Measurements from ENCODE around the gene RPS6KA5. TPM values are rescaled to one million over a fixed set of nuclear protein-coding genes. Genes with fewer than 3 reads are reported as not detected.
A peak's percentile ranks its signal among the peaks of the same experiment; 100 is the strongest.

RPS6KA5 gene
- total RNA-seq, 5 donors from 2014 or later (not counting 1 experiment from before 2014, with no cell fraction given) = 28.8 to 39.8 (median 35.3) TPM

DNA sequence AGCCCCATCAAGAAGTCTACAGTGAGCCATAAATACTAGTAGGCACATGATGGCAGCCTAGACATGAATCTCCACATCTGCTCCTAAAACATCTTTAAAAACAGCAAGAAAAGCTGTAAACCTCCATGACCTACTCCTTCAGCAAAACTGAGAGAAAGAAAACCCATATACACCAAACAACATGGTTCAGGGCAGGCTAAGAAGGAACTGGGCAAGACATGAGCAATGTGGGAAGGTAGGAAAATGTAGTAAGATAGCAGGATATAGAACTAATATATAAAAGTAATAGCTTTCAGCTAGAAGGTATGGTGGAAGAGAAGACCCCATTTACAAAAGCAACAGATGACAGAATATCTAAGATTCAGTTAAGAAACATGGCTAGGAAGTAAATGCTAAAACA is 88.8 kb downstream of the RPS6KA5 start:
- no peak overlapping the region for H3K4me3 ChIP-seq (ENCODE audit: control insufficient read depth in 1 of 2, extremely low read depth in 1 of 2, low read length in 1 of 2)
- no peaks in the 10 kb centered on the region for H3K9me3 ChIP-seq
- no peak overlapping the region for H3K4me3 Mint-ChIP-seq
- ChIA-PET POLR2A (no interaction called here), CTCF (no interaction called here)
- H3K9me3 Mint-ChIP-seq = no peaks in the 10 kb centered on the region
- ATAC-seq (replicated peaks in 1 of 4) = no peak
- DNase-seq = no peak
- no peaks in the 10 kb centered on the region for H3K4me1 ChIP-seq (ENCODE audit: control insufficient read depth in 1 of 2, extremely low read depth in 1 of 2, insufficient read depth in 2 of 2, low read length in 2 of 2)
- peaks cover 44% of the 10 kb centered on the region for H3K36me3 Mint-ChIP-seq
- peaks cover 20 to 27% (median 26%) of the 10 kb centered on the region in 3 donors for H3K4me1 Mint-ChIP-seq
- H3K27ac ChIP-seq (ENCODE audit: low read length) = no peak overlapping the region
- peaks cover 0 to 13% of the 10 kb centered on the region in 2 donors for H3K36me3 ChIP-seq (ENCODE audit: control insufficient read depth in 2 of 2, extremely low read depth in 1 of 2, insufficient read depth in 1 of 2, low read length in 1 of 2)
- H3K27ac Mint-ChIP-seq = no peak overlapping the region
- no peaks in the 10 kb centered on the region for H3K27me3 ChIP-seq (replicated peaks in 1 of 2; ENCODE audit: control insufficient read depth in 2 of 2, extremely low read depth in 1 of 2, insufficient read depth in 2 of 2, low read length in 1 of 2)
- no peaks in the 10 kb centered on the region for H3K27me3 Mint-ChIP-seq

DNA sequence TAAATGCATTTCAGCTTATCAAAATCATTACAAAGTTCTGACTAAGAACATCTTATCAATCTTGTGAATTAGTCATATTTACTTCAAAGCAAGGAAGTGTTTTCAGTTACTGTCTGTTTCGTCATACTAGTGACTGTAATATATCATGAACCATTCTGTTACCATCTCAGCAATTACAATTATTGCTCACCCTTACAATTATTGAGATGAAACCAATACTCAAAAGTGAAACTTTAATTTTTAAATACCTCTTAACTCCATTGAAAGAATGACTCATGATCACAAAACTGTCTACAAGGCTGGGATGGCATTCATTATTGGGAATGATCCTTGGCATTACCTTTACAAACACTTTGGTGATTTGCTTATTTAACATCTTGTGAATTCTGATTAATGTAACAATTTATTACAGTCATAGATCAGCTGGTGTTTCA is 90.3 kb downstream of the RPS6KA5 start:
- CTCF ChIA-PET = interaction anchor here in 1 of 2 donors (1.0 to 1.3 kb wide), 2 partner anchors 10 to 130 kb away, joined by 3 read pairs; no protein-coding TSS in a partner anchor
- Histone ChIP-seq H3K4me3 (ENCODE audit: control insufficient read depth in 1 of 2, extremely low read depth in 1 of 2, low read length in 1 of 2) (no peak overlapping the region), H3K27me3 (replicated peaks in 1 of 2; ENCODE audit: control insufficient read depth in 2 of 2, extremely low read depth in 1 of 2, insufficient read depth in 2 of 2, low read length in 1 of 2) (no peaks in the 10 kb centered on the region), H3K27ac (ENCODE audit: low read length) (no peak overlapping the region), H3K36me3 (ENCODE audit: control insufficient read depth in 2 of 2, extremely low read depth in 1 of 2, insufficient read depth in 1 of 2, low read length in 1 of 2) (peaks cover 0 to 4% of the 10 kb centered on the region in 2 donors), H3K9me3 (no peaks in the 10 kb centered on the region), H3K4me1 (ENCODE audit: control insufficient read depth in 1 of 2, extremely low read depth in 1 of 2, insufficient read depth in 2 of 2, low read length in 2 of 2) (no peaks in the 10 kb centered on the region)
- WGBS (ENCODE audit: insufficient coverage) = no CpG with 5 or more reads among the region's 1 CpG
- DNase-seq (no peak), ATAC-seq (replicated peaks in 1 of 4) (peak in 2 of 4 experiments; percentile 53)
- POLR2A ChIA-PET = no interaction called here
- H3K36me3 Mint-ChIP-seq = peaks cover 48% of the 10 kb centered on the region
- no peaks in the 10 kb centered on the region for H3K9me3 Mint-ChIP-seq
- peak overlapping the region in 1 of 3 donors; percentile 29 for H3K4me3 Mint-ChIP-seq
- H3K4me1 Mint-ChIP-seq = peaks cover 26 to 31% (median 27%) of the 10 kb centered on the region in 3 donors
- H3K27ac Mint-ChIP-seq = peak overlapping the region in 1 of 2 donors; percentile 56
- H3K27me3 Mint-ChIP-seq = no peaks in the 10 kb centered on the region

DNA sequence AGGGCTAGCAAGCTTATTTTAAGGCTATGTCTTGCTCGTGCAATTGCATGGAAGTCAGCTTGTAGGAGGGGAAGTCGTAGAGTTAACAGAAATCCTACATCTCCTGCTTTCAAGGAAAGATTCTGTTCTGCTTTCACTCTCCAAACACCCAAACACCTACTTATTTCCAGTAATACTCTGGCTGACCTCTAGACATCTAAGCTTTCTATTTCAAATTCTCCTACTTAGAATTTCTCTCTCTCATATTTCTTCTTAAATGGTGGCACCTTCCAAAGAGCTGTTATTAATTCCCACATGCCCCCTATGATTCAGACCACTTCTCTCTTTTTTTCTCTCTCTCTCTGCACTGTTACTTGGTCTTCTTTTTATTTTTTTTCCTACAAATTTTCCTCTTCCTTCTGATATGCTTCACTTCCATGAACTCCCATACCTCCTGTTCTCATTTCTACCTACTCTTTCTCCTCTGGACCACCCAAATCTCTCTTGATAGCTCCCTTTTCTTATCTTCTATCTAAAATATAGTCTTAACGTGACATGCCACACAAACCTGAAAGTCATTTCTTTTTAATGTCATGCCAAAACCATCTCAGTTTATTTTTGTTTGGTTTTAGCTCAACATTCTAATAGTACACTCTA is 90.8 kb downstream of the RPS6KA5 start:
- ChIA-PET CTCF (interaction anchor here in 1 of 2 donors (1.0 to 1.3 kb wide), 2 partner anchors 9 to 131 kb away, joined by 3 read pairs; no protein-coding TSS in a partner anchor), POLR2A (no interaction called here)
- peak overlapping the region; percentile 9 to 56 for H3K27ac Mint-ChIP-seq
- no peak overlapping the region for H3K4me3 ChIP-seq (ENCODE audit: control insufficient read depth in 1 of 2, extremely low read depth in 1 of 2, low read length in 1 of 2)
- 40% methylated on average over 1 of the region's 3 CpGs for WGBS (ENCODE audit: insufficient coverage)
- DNase-seq = no peak
- H3K36me3 ChIP-seq (ENCODE audit: control insufficient read depth in 2 of 2, extremely low read depth in 1 of 2, insufficient read depth in 1 of 2, low read length in 1 of 2) = peaks cover 0 to 2% of the 10 kb centered on the region in 2 donors
- H3K27ac ChIP-seq (ENCODE audit: low read length) = no peak overlapping the region
- no peaks in the 10 kb centered on the region for H3K4me1 ChIP-seq (ENCODE audit: control insufficient read depth in 1 of 2, extremely low read depth in 1 of 2, insufficient read depth in 2 of 2, low read length in 2 of 2)
- no peak for ATAC-seq (replicated peaks in 1 of 4)
- no peaks in the 10 kb centered on the region for H3K27me3 Mint-ChIP-seq
- peaks cover 47% of the 10 kb centered on the region for H3K36me3 Mint-ChIP-seq
- H3K9me3 Mint-ChIP-seq = no peaks in the 10 kb centered on the region
- peak overlapping the region in 1 of 3 donors; percentile 29 for H3K4me3 Mint-ChIP-seq
- H3K27me3 ChIP-seq (replicated peaks in 1 of 2; ENCODE audit: control insufficient read depth in 2 of 2, extremely low read depth in 1 of 2, insufficient read depth in 2 of 2, low read length in 1 of 2) = no peaks in the 10 kb centered on the region
- no peaks in the 10 kb centered on the region for H3K9me3 ChIP-seq
- peaks cover 26 to 31% (median 27%) of the 10 kb centered on the region in 3 donors for H3K4me1 Mint-ChIP-seq

DNA sequence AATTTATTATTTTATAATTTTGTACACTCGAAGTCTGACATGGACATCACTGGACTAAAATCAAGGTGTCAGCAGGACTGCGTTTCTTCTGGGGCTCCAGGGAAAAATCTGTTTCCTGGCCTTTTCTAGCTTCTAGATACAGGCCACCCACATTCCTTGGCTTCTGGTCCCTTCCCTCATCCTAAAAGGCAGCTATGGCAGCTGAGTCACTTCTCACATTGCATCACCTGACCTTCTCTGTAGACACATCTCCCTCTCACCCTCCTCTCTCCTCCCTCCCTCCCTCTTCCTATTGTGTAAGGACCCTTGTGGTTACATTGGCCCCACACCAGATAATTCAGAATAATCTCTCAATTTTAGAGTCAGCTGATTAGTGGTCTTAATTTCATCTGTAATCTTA is 92.4 kb downstream of the RPS6KA5 start:
- ChIA-PET CTCF (no interaction called here), POLR2A (no interaction called here)
- peaks cover 49% of the 10 kb centered on the region for H3K36me3 Mint-ChIP-seq
- no peak overlapping the region for H3K4me3 ChIP-seq (ENCODE audit: control insufficient read depth in 1 of 2, extremely low read depth in 1 of 2, low read length in 1 of 2)
- 94% methylated on average over 2 of the region's 2 CpGs for WGBS (ENCODE audit: insufficient coverage)
- H3K27me3 ChIP-seq (replicated peaks in 1 of 2; ENCODE audit: control insufficient read depth in 2 of 2, extremely low read depth in 1 of 2, insufficient read depth in 2 of 2, low read length in 1 of 2) = no peaks in the 10 kb centered on the region
- no peaks in the 10 kb centered on the region for H3K9me3 ChIP-seq
- H3K9me3 Mint-ChIP-seq = no peaks in the 10 kb centered on the region
- no peak overlapping the region for H3K27ac Mint-ChIP-seq
- ATAC-seq (replicated peaks in 1 of 4) (no peak), DNase-seq (no peak)
- H3K4me3 Mint-ChIP-seq = no peak overlapping the region
- H3K36me3 ChIP-seq (ENCODE audit: control insufficient read depth in 2 of 2, extremely low read depth in 1 of 2, insufficient read depth in 1 of 2, low read length in 1 of 2) = peaks cover 0 to 2% of the 10 kb centered on the region in 2 donors
- no peaks in the 10 kb centered on the region for H3K27me3 Mint-ChIP-seq
- H3K4me1 ChIP-seq (ENCODE audit: control insufficient read depth in 1 of 2, extremely low read depth in 1 of 2, insufficient read depth in 2 of 2, low read length in 2 of 2) = no peaks in the 10 kb centered on the region
- H3K4me1 Mint-ChIP-seq = peaks cover 26 to 35% (median 27%) of the 10 kb centered on the region in 3 donors
- H3K27ac ChIP-seq (ENCODE audit: low read length) = no peak overlapping the region

DNA sequence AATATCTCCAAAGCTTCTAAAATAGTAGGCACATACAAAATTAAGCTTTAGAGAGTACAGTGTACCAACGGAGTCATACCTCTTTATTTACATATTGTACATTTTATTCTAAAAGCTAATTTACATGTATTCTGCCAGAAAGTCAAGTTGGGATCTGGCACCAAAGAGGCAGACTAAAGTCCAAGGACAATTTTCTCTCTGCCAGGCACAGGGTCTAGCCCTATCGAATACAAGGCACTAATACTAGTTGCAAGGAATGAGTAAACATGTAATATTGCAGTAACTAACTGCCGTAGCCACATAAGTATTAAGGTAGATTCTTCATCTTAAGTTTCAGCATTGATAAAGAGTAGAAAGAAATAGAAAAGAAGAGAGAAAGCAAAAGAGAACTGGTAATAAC is 93.9 kb downstream of the RPS6KA5 start:
- Mint-ChIP-seq H3K4me3 (no peak overlapping the region), H3K4me1 (peaks cover 23 to 35% (median 25%) of the 10 kb centered on the region in 3 donors), H3K36me3 (peaks cover 40% of the 10 kb centered on the region), H3K9me3 (no peaks in the 10 kb centered on the region), H3K27me3 (no peaks in the 10 kb centered on the region), H3K27ac (no peak overlapping the region)
- no peaks in the 10 kb centered on the region for H3K9me3 ChIP-seq
- no peaks in the 10 kb centered on the region for H3K4me1 ChIP-seq (ENCODE audit: control insufficient read depth in 1 of 2, extremely low read depth in 1 of 2, insufficient read depth in 2 of 2, low read length in 2 of 2)
- ChIA-PET POLR2A (no interaction called here), CTCF (interaction anchor here in 1 of 2 donors (1.0 kb wide), 1 partner anchor 62 kb away, joined by 3 read pairs; no protein-coding TSS in a partner anchor)
- no peaks in the 10 kb centered on the region for H3K36me3 ChIP-seq (ENCODE audit: control insufficient read depth in 2 of 2, extremely low read depth in 1 of 2, insufficient read depth in 1 of 2, low read length in 1 of 2)
- DNase-seq = no peak
- H3K27me3 ChIP-seq (replicated peaks in 1 of 2; ENCODE audit: control insufficient read depth in 2 of 2, extremely low read depth in 1 of 2, insufficient read depth in 2 of 2, low read length in 1 of 2) = no peaks in the 10 kb centered on the region
- H3K27ac ChIP-seq (ENCODE audit: low read length) = no peak overlapping the region
- no peak overlapping the region for H3K4me3 ChIP-seq (ENCODE audit: control insufficient read depth in 1 of 2, extremely low read depth in 1 of 2, low read length in 1 of 2)
- no peak for ATAC-seq (replicated peaks in 1 of 4)
- WGBS (ENCODE audit: insufficient coverage) = 100% methylated on average over 2 of the region's 3 CpGs

DNA sequence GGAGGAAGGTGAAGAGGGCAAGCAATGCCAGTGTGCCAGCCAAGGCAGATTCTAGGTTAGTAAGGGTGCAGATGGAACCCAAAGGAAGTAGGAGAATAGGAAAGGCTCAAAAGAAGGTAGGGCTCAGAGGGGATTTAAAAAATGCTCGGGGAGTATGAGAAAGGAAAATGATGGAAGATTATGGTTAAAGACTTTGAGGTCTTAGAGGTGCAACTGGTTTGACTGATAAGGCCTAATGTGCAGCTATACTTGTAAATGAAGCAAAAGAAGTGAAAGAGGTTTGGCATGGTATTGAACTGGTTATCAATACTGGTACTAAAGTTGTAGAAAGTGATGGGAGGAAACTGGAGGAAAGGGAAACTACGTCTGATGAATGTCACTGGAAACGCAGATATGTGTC is 94.7 kb downstream of the RPS6KA5 start:
- H3K27ac ChIP-seq (ENCODE audit: low read length) = no peak overlapping the region
- Mint-ChIP-seq H3K9me3 (no peaks in the 10 kb centered on the region), H3K4me1 (peaks cover 20 to 35% (median 22%) of the 10 kb centered on the region in 3 donors), H3K4me3 (no peak overlapping the region), H3K27ac (no peak overlapping the region), H3K36me3 (peaks cover 42% of the 10 kb centered on the region), H3K27me3 (no peaks in the 10 kb centered on the region)
- no peak overlapping the region for H3K4me3 ChIP-seq (ENCODE audit: control insufficient read depth in 1 of 2, extremely low read depth in 1 of 2, low read length in 1 of 2)
- WGBS (ENCODE audit: insufficient coverage) = 100% methylated on average over 3 of the region's 3 CpGs
- H3K36me3 ChIP-seq (ENCODE audit: control insufficient read depth in 2 of 2, extremely low read depth in 1 of 2, insufficient read depth in 1 of 2, low read length in 1 of 2) = no peaks in the 10 kb centered on the region
- H3K27me3 ChIP-seq (replicated peaks in 1 of 2; ENCODE audit: control insufficient read depth in 2 of 2, extremely low read depth in 1 of 2, insufficient read depth in 2 of 2, low read length in 1 of 2) = no peaks in the 10 kb centered on the region
- no peaks in the 10 kb centered on the region for H3K4me1 ChIP-seq (ENCODE audit: control insufficient read depth in 1 of 2, extremely low read depth in 1 of 2, insufficient read depth in 2 of 2, low read length in 2 of 2)
- no peaks in the 10 kb centered on the region for H3K9me3 ChIP-seq
- ATAC-seq (replicated peaks in 1 of 4) (no peak), DNase-seq (no peak)
- ChIA-PET POLR2A (no interaction called here), CTCF (no interaction called here)
